ENCODE results near the gene CARD11. TPM values are rescaled to one million over a fixed set of nuclear protein-coding genes. Genes with fewer than 3 reads are reported as not detected.

The CARD11 gene
- total and polyA plus RNA-seq, 9 donors = 0.28 to 2.5 (median 0.80) TPM

DNA sequence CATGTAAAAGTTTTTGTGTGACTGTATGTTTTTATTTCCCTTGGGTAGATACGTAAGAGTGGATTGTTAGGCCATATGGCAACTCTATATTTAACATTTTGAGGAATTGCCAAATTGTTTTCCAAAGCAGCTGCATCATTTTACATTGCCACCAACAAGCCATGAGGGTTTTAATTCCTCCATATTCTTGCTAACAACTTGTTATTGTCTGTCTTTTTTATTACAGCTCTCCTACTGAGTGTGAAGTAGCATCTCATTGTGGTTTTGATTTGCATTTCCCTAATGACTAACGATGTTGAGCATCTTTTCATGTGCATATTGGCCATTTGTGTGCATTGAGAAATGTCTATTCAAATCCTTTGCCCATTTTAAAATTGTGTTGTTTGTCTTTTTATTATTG, 94.9 kb downstream of the CARD11 start:
- no peak for DNase-seq
- Histone ChIP-seq H3K4me3 (no peak overlapping the region), H3K27ac (no peak overlapping the region), H3K36me3 (no peaks in the 10 kb centered on the region), H3K27me3 (no peaks in the 10 kb centered on the region), H3K4me1 (ENCODE audit: insufficient read depth) (no peaks in the 10 kb centered on the region), H3K9me3 (no peaks in the 10 kb centered on the region)
- no peak for TF ChIP-seq EP300 (IDR thresholded peaks at IDR 0.05)
- TF ChIP-seq CTCF (IDR thresholded peaks at IDR 0.05) = no peak
- TF ChIP-seq POLR2A (IDR thresholded peaks at IDR 0.05) = no peak
- intact Hi-C loops (cut with DNase I) = no loop called here
- WGBS, 3 donors = 25 to 45% (median 44%) methylated on average over 2 of the region's 2 CpGs

- intact Hi-C loops (cut with DNase I) = no loop called here
- Histone ChIP-seq H3K36me3 (no peaks in the 10 kb centered on the region), H3K9me3 (no peaks in the 10 kb centered on the region), H3K27me3 (no peaks in the 10 kb centered on the region), H3K27ac (no peak overlapping the region), H3K4me3 (no peak overlapping the region), H3K4me1 (ENCODE audit: insufficient read depth) (no peaks in the 10 kb centered on the region)
- 81 to 88% (median 84%) methylated on average over 12 of the region's 12 CpGs for WGBS, 3 donors
- TF ChIP-seq POLR2A (IDR thresholded peaks at IDR 0.05) = no peak
- no peak for TF ChIP-seq EP300 (IDR thresholded peaks at IDR 0.05)
- TF ChIP-seq CTCF (IDR thresholded peaks at IDR 0.05) = no peak
- DNase-seq = no peak
Measured at GRCh38 chr7:2947058-2947780, 96.4 kb downstream of the CARD11 start.

DNA sequence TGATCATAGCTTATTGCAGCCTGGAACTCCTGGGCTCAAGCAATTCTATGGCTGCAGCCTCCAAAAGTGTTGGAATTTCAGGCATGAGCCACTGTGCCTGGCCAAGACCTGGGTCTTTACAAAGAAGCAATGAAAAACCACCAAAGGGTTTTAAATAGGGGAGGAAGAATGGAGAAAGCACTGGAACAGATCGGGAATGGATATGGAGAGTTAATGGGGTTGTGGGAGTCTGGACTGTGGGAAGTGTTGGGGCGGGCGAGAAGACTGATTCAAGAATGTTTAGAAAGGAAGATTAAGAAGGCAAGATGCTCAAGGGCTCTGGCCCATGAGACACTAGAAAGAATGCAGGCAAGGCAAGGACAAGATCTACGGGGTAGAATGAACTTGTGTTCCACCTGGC, 98.5 kb downstream of the CARD11 start:
- no peak for DNase-seq
- H3K9me3 ChIP-seq = no peaks in the 10 kb centered on the region
- no peak overlapping the region for H3K4me3 ChIP-seq
- no peaks in the 10 kb centered on the region for H3K4me1 ChIP-seq (ENCODE audit: insufficient read depth)
- no peaks in the 10 kb centered on the region for H3K36me3 ChIP-seq
- intact Hi-C loops (cut with DNase I) = no loop called here
- 56 to 79% (median 68%) methylated on average over 4 of the region's 4 CpGs for WGBS, 3 donors
- TF ChIP-seq CTCF (IDR thresholded peaks at IDR 0.05) (no peak), POLR2A (IDR thresholded peaks at IDR 0.05) (no peak), EP300 (IDR thresholded peaks at IDR 0.05) (no peak)
- H3K27ac ChIP-seq = no peak overlapping the region
- H3K27me3 ChIP-seq = no peaks in the 10 kb centered on the region

GRCh38 chr7:2944739-2945138, 98.9 kb downstream of the CARD11 start:
- Histone ChIP-seq H3K9me3 (no peaks in the 10 kb centered on the region), H3K36me3 (no peaks in the 10 kb centered on the region), H3K27ac (no peak overlapping the region), H3K4me1 (ENCODE audit: insufficient read depth) (no peaks in the 10 kb centered on the region), H3K27me3 (no peaks in the 10 kb centered on the region), H3K4me3 (no peak overlapping the region)
- DNase-seq = no peak
- intact Hi-C loops (cut with DNase I) = no loop called here
- TF ChIP-seq CTCF (IDR thresholded peaks at IDR 0.05) = no peak
- TF ChIP-seq EP300 (IDR thresholded peaks at IDR 0.05) = no peak
- no peak for TF ChIP-seq POLR2A (IDR thresholded peaks at IDR 0.05)
- 67 to 69% (median 68%) methylated on average over 5 of the region's 5 CpGs for WGBS, 3 donors

Data from ovary (tissue), 9 donors.